SK-N-SH (cell line): Measurements from ENCODE around the gene APOM. TPM values are rescaled to one million over a fixed set of nuclear protein-coding genes. Genes with fewer than 3 reads are reported as not detected.

Experiments
- CHD2 ChIP-seq: fragments of 150-350 bp; IDR thresholded peaks from 2 replicates; pipeline ENCODE4 v1.6.1; 2018; ENCODE audit warnings: low read length; ENCODE audit not compliant: partially characterized antibody
- FOSL2 ChIP-seq: IDR thresholded peaks from 2 replicates; pipeline ENCODE4 v1.4.0; 2012; ENCODE audit warnings: low read depth, mild to moderate bottlenecking, moderate library complexity, borderline replicate concordance
- FOXJ3 ChIP-seq: sonication (generic); formaldehyde crosslinking; IDR thresholded peaks from 2 replicates; pipeline ENCODE4 v1.5.1; 2020; ENCODE audit warnings: mild to moderate bottlenecking, missing genetic modification reagents
- FOXM1 ChIP-seq: IDR thresholded peaks from 2 replicates; pipeline ENCODE4 v1.4.0; 2012; ENCODE audit warnings: low read depth, mild to moderate bottlenecking
- GABPA ChIP-seq: IDR thresholded peaks from 2 replicates; pipeline ENCODE4 v1.4.0; 2012; ENCODE audit warnings: low read depth, mild to moderate bottlenecking
- GATA2 ChIP-seq: sonication (generic); formaldehyde crosslinking; IDR thresholded peaks from 2 replicates; pipeline ENCODE4 v1.5.0; 2020; ENCODE audit warnings: mild to moderate bottlenecking, missing genetic modification reagents
- JUND ChIP-seq: IDR thresholded peaks from 2 replicates; pipeline ENCODE4 v1.4.0; 2012
- MAX ChIP-seq: IDR thresholded peaks from 2 replicates; pipeline ENCODE4 v1.4.0; 2012; ENCODE audit warnings: low read depth
- MXI1 ChIP-seq: IDR thresholded peaks from 2 replicates; pipeline ENCODE4 v1.6.1; 2012; ENCODE audit warnings: mild to moderate bottlenecking, low read depth, low read length, improper control_type of control experiment
- NFIC ChIP-seq: IDR thresholded peaks from 2 replicates; pipeline ENCODE4 v1.4.0; 2012; ENCODE audit warnings: borderline replicate concordance
- NRF1 ChIP-seq: IDR thresholded peaks from 2 replicates; pipeline ENCODE4 v1.6.1; 2012; ENCODE audit warnings: low read depth, mild to moderate bottlenecking, low read length
- REST ChIP-seq: IDR thresholded peaks from 2 replicates; pipeline ENCODE4 v1.6.1; 2012; ENCODE audit warnings: mild to moderate bottlenecking, low read depth, low read length, moderate library complexity
- RFX5 ChIP-seq: IDR thresholded peaks from 2 replicates; pipeline ENCODE4 v1.6.1; 2012; ENCODE audit warnings: mild to moderate bottlenecking, improper control_type of control experiment, low read length
- SIN3A ChIP-seq: IDR thresholded peaks from 2 replicates; pipeline ENCODE4 v1.6.1; 2012; ENCODE audit warnings: low read depth, mild to moderate bottlenecking, low read length, moderate library complexity, borderline replicate concordance
- TAF1 ChIP-seq: IDR thresholded peaks from 2 replicates; pipeline ENCODE4 v1.6.1; 2012; ENCODE audit warnings: low read depth, mild to moderate bottlenecking, low read length, moderate library complexity, borderline replicate concordance
- TEAD4 ChIP-seq: IDR thresholded peaks from 2 replicates; pipeline ENCODE4 v1.4.0; 2012; ENCODE audit warnings: mild to moderate bottlenecking, borderline replicate concordance; ENCODE audit not compliant: insufficient read depth
- USF1 ChIP-seq: IDR thresholded peaks from 2 replicates; pipeline ENCODE4 v1.4.0; 2012; ENCODE audit warnings: low read depth, borderline replicate concordance
- ZBTB33 ChIP-seq: IDR thresholded peaks from 2 replicates; pipeline ENCODE4 v1.4.0; 2012; ENCODE audit warnings: low read depth, borderline replicate concordance
- polyA plus RNA-seq, 3 experiments: library from polyadenylated mRNA; depleted of rRNA; stranded (reverse); fragments of >200 nt; gene quantifications; 2 replicates each; pipeline ENCODE4 v1.2.3, GENCODE V29; 2012
- TF ChIP-seq, protein P1 (sequence below): fragments of 200-600 bp; sonication (generic); IDR thresholded peaks from 2 replicates; pipeline ENCODE4 v1.6.1; 2017; ENCODE audit warnings: antibody characterized with exemption, mild to moderate bottlenecking, moderate library complexity
- TF ChIP-seq, protein P2 (sequence below): fragments of 150-350 bp; IDR thresholded peaks from 2 replicates; pipeline ENCODE4 v1.6.1; 2016; ENCODE audit warnings: mild to moderate bottlenecking, low read depth, low read length

APOM gene
- polyA plus RNA-seq, 1 of the 3 experiments (the other 2 are of a cell fraction): 6.8 TPM

DNA sequence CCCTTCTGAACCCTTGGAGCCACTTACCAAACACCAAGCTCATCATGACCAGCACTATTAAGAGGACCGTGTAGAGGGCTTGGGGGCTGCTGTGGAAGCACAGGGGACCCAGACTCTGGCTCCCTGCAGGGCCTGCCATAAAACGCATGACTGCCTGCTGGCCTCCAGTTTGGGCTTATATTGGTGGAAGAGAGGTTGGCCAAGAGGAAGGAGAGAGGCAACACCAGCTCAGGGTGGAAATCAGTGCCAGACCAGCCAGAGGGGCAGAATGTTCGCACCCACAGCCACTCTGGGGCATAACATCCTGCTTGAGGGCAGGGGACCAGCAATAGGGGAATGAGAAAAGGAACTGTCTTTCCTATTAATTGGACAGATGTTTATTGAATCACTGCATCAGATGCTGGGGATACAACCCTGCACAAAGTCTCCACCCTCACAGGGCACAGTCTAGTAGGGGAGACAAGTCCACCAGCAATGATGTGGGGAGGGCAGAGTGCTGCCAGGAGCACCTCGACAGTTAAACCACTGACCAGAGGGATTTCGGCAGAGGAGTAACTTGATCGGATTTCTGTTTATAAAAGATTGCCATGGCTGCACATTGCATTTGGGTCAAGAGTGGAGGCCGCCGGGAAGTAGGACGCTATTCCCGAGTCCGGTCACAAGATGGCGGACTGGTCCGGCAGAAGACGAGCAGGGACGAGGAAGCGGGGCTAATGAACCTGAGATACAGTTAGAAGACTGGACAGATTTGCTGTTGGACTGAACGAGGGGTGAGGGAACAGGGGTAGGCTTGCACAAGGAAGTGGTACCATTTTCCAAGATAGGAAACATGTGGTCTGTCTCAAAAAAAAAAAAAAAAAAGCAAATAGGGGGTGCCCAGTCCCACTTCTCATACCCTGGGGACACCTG, 24.8 kb downstream of the APOM start, which contains the start of gene LY6G5C (continued):
- TF ChIP-seq, protein P1, sequence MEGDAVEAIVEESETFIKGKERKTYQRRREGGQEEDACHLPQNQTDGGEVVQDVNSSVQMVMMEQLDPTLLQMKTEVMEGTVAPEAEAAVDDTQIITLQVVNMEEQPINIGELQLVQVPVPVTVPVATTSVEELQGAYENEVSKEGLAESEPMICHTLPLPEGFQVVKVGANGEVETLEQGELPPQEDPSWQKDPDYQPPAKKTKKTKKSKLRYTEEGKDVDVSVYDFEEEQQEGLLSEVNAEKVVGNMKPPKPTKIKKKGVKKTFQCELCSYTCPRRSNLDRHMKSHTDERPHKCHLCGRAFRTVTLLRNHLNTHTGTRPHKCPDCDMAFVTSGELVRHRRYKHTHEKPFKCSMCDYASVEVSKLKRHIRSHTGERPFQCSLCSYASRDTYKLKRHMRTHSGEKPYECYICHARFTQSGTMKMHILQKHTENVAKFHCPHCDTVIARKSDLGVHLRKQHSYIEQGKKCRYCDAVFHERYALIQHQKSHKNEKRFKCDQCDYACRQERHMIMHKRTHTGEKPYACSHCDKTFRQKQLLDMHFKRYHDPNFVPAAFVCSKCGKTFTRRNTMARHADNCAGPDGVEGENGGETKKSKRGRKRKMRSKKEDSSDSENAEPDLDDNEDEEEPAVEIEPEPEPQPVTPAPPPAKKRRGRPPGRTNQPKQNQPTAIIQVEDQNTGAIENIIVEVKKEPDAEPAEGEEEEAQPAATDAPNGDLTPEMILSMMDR: peak; percentile 69
- TF ChIP-seq FOXM1 (no peak), MAX (no peak), FOSL2 (no peak), RFX5 (no peak), TEAD4 (no peak), SIN3A (0 out of 2 replicates have a peak, but pooled peaks have one; percentile 60), TAF1 (no peak; the same call in 1 of the 2 replicates), JUND (no peak), CHD2 (no peak), USF1 (no peak), GATA2 (CRISPR knock-in tag) (no peak), NFIC (no peak), REST (no peak), NRF1 (no peak), MXI1 (peak; percentile 56; the same call in 1 of the 2 replicates), GABPA (no peak), FOXJ3 (CRISPR knock-in tag) (no peak), ZBTB33 (no peak)
- TF ChIP-seq, protein P2, sequence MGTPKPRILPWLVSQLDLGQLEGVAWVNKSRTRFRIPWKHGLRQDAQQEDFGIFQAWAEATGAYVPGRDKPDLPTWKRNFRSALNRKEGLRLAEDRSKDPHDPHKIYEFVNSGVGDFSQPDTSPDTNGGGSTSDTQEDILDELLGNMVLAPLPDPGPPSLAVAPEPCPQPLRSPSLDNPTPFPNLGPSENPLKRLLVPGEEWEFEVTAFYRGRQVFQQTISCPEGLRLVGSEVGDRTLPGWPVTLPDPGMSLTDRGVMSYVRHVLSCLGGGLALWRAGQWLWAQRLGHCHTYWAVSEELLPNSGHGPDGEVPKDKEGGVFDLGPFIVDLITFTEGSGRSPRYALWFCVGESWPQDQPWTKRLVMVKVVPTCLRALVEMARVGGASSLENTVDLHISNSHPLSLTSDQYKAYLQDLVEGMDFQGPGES: no peak
